Loucy (cell line): Measurements from ENCODE around the gene TUBA1A.
A peak's percentile ranks its signal among the peaks of the same experiment; 100 is the strongest.

Source experiments
- H2AFZ ChIP-seq: fragments of 200-600 bp; sonication (generic); 2 replicates; pipeline ENCODE4 v1.6.0; 2016; ENCODE audit warnings: antibody characterized with exemption, mild to moderate bottlenecking, low read length, moderate library complexity
- H3F3A ChIP-seq: fragments of 200-600 bp; 2 replicates; pipeline ENCODE4 v1.6.0; 2016; ENCODE audit warnings: antibody characterized with exemption, low read depth, mild to moderate bottlenecking
- H3K27me3 ChIP-seq: fragments of 200-600 bp; sonication (generic); 2 replicates; pipeline ENCODE4 v1.6.1; 2014; ENCODE audit warnings: low read length, mild to moderate bottlenecking; ENCODE audit not compliant: insufficient read depth, poor library complexity, severe bottlenecking
- H3K36me3 ChIP-seq: fragments of 200-600 bp; sonication (generic); 2 replicates; pipeline ENCODE4 v1.6.1; 2016; ENCODE audit warnings: low read length; ENCODE audit not compliant: insufficient read depth
- H3K4me1 ChIP-seq: fragments of 200-600 bp; sonication (generic); 2 replicates; pipeline ENCODE4 v1.5.1; 2014; ENCODE audit warnings: low read length, mild to moderate bottlenecking; ENCODE audit not compliant: insufficient read depth, poor library complexity, severe bottlenecking
- H3K4me2 ChIP-seq: fragments of 200-600 bp; sonication (generic); 2 replicates; pipeline ENCODE4 v1.6.0; 2014; ENCODE audit warnings: antibody characterized with exemption, low read length, low read depth, mild to moderate bottlenecking; ENCODE audit not compliant: poor library complexity, severe bottlenecking
- H3K4me3 ChIP-seq: fragments of 200-600 bp; sonication (generic); 2 replicates; pipeline ENCODE4 v1.5.1; 2014; ENCODE audit warnings: low read length, mild to moderate bottlenecking, mixed read lengths; ENCODE audit not compliant: poor library complexity, severe bottlenecking
- H3K79me2 ChIP-seq: fragments of 200-600 bp; sonication (generic); 2 replicates; pipeline ENCODE4 v1.6.1; 2014; ENCODE audit warnings: low read length; ENCODE audit not compliant: insufficient read depth
- H3K9ac ChIP-seq: fragments of 200-600 bp; sonication (generic); 2 replicates; pipeline ENCODE4 v1.6.0; 2014; ENCODE audit warnings: mild to moderate bottlenecking, low read depth, low read length, moderate library complexity; ENCODE audit not compliant: poor library complexity, severe bottlenecking
- H3K9me2 ChIP-seq: fragments of 200-600 bp; sonication (generic); replicated peaks from 2 replicates; pipeline ENCODE4 v1.6.1; 2016; ENCODE audit warnings: low read depth, low read length, mixed read lengths
- H3K9me3 ChIP-seq: fragments of 200-600 bp; sonication (generic); 2 replicates; pipeline ENCODE4 v1.6.1; 2014; ENCODE audit warnings: mild to moderate bottlenecking, antibody characterized with exemption, low read length, low read depth; ENCODE audit not compliant: insufficient read depth
- H4K20me1 ChIP-seq: fragments of 200-600 bp; sonication (generic); 2 replicates; pipeline ENCODE4 v1.6.0; 2014; ENCODE audit warnings: antibody characterized with exemption, low read length, mild to moderate bottlenecking; ENCODE audit not compliant: insufficient read depth, poor library complexity, severe bottlenecking
- CTCF ChIP-seq: fragments of 200-600 bp; sonication (generic); conservative IDR thresholded peaks from 2 replicates; pipeline ENCODE4 v1.5.1; 2014; ENCODE audit warnings: mild to moderate bottlenecking, antibody characterized with exemption, low read length
- EZH2phosphoT487 ChIP-seq: fragments of 200-600 bp; IDR thresholded peaks from 2 replicates; pipeline ENCODE4 v1.6.1; 2018; ENCODE audit warnings: antibody characterized with exemption, mild to moderate bottlenecking, moderate library complexity, borderline replicate concordance

The TUBA1A gene

GRCh38 chr12:49190974-49191373 lies 2.1 kb upstream of the TUBA1A start:
- Histone ChIP-seq H3K4me3 (no peak overlapping the region), H3K9me2 (no peaks in the 10 kb centered on the region), H3K4me1 (peaks cover 18% of the 10 kb centered on the region), H3F3A (peaks cover 5% of the 10 kb centered on the region), H3K4me2 (no peak overlapping the region), H3K9me3 (no peaks in the 10 kb centered on the region), H3K9ac (no peak overlapping the region), H3K79me2 (peaks cover 22% of the 10 kb centered on the region), H3K27me3 (no peaks in the 10 kb centered on the region), H2AFZ (no peak overlapping the region), H3K36me3 (peaks cover 4% of the 10 kb centered on the region), H4K20me1 (peaks cover 14% of the 10 kb centered on the region)
- TF ChIP-seq EZH2phosphoT487 (no peak), CTCF (no peak)

DNA sequence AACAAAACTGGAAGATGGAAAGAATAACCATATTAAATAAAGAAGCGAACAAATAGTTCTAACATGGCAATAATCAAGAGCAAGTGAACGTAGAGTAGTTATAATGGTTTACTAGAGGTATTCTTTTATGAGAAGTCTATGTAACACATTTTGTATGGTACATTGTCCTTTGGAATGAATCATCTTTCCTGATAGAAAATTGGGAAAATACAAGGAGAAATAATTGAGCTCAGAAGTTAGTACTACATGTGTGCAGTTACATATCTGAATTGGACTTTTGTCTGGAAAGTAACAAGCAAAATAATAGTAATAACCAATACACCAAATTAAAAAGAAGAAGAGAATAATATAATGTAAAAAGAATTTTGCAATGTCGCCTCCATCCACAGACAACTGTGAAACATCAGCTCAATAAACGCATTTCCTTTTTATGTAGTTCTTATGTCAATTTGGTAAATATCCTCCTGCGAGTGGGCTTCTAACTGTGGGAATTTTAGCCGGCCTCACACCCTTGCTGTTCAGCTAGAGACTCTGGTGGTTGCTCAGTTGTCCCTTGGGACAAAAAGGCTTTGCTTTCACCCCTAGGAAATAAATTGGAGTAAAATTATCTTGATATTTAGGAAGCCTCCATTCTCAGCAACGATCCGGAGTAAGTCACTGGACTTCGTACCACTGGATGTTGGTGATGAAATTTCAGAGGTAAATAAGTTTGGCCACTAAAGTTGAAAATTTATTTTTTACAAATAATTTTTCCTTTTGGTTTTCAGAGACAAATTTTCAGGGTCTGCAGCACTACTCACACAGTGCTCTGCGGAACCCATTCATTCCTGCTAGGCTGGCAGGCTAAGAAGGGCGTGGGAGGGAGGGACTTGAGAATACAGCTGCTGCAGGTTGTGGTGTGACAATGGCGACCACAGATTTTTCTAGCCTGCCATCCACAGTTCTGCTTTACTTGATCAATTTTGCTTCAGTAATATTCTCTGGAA lies 1.1 kb upstream of the TUBA1A start:
- Histone ChIP-seq H3K79me2 (peaks cover 25% of the 10 kb centered on the region), H4K20me1 (peaks cover 17% of the 10 kb centered on the region), H3K9ac (peak overlapping the region; percentile 92), H3K4me2 (peak overlapping the region; percentile 85), H3K9me3 (no peaks in the 10 kb centered on the region), H3K4me1 (peaks cover 18% of the 10 kb centered on the region), H3K27me3 (no peaks in the 10 kb centered on the region), H2AFZ (peak overlapping the region; percentile 92; the same call in 1 of the 2 replicates), H3K9me2 (no peaks in the 10 kb centered on the region), H3K36me3 (peaks cover 12% of the 10 kb centered on the region), H3F3A (peaks cover 5% of the 10 kb centered on the region), H3K4me3 (peak overlapping the region; percentile 97)
- TF ChIP-seq CTCF = no peak
- no peak for TF ChIP-seq EZH2phosphoT487

DNA sequence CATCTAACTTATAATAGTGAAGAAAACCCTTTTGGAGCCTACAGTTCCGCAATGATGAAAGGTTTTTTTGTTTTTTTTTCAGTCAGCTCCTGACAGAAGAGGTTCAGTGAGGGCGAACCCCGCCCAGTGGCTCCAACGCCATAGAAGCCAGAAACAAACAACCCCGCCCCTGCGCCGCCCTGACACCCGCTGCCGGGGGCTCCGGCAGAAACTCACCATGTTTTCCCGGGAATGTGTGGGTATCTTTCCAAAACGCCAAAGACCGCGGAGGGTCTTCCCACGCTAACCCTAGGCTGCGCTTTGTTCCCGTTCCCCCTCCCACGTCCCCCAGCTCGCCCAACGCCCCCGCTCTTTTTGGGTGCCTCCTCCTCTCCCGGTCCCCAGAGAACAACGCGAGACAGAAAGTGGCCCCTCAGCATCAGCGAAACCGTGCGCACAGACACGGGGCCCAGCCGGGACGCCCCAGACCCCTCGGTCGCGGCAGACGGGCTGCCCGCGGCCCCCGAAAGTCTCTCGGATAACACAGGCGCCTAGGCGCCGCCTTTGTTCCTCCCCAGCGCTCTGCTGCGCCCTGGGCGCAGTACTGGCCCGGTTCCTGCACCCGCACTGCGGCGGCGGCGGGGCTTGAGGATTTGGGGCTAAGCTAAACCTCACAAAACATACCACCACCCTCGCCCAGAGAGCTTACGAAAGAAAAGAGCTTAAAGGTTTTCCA lies 522 bp downstream of the TUBA1A start:
- peaks cover 25% of the 10 kb centered on the region for H3K79me2 ChIP-seq
- H3K27me3 ChIP-seq = no peaks in the 10 kb centered on the region
- peak overlapping the region; percentile 95 for H2AFZ ChIP-seq

More for the DNA sequence above, 522 bp downstream of the TUBA1A start:
- no peak for TF ChIP-seq EZH2phosphoT487
- 0 out of 2 replicates have a peak, but pooled peaks have one; percentile 18 for TF ChIP-seq CTCF
- Histone ChIP-seq H3K4me1 (peaks cover 18% of the 10 kb centered on the region), H3K4me3 (peak overlapping the region; percentile 97), H4K20me1 (peaks cover 17% of the 10 kb centered on the region), H3F3A (peaks cover 5% of the 10 kb centered on the region), H3K36me3 (peaks cover 17% of the 10 kb centered on the region), H3K9me3 (no peaks in the 10 kb centered on the region), H3K9me2 (no peaks in the 10 kb centered on the region), H3K9ac (peak overlapping the region; percentile 92), H3K4me2 (peak overlapping the region; percentile 85)
